Measurements from ENCODE around the gene DCXR. TPM values are rescaled to one million over a fixed set of nuclear protein-coding genes. Genes with fewer than 3 reads are reported as not detected.

The DCXR gene
- total RNA-seq, 1 experiment from 2014 or later = 111 TPM

DNA sequence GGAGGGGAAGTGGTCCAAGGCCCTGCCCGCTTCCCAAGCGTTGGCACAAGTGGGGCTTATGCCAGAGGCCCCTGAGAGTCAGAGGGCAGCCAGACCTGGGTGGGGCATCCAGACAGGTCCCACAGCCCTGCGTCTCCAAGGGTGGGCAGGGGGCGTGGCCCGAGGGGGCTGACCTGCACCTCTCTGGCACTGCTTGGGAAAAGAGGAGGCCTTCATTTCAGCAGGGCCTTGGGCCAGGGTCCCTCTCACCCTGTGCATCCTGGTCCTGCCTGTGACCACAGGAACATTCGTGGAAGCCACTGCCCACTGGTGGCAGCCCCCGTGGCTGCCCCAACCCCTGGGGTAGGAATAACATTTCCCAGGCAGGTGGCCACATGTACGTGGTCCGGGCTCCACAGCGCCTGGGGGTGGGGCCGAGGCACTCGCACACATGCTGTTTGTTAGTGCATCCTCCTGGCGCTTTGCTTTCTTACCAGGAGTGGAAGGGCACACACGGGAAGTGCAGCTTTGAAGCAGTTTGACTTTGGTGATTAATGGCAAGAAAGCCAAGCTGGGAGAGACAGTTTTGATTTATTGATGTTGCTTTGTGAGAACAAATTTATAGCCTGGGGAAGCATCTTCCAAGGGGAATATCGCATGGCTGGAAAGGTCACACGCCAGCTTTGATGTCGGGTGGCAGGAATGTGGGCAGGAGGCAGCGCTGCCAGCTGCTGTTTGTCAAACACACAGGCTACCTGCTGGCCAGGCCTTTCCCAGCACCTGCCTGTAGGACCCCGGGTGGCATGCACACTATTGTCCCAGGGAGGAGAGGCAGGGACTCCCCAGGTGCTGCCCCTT lies 19.1 kb downstream of the DCXR start:
- H3K4me3 Mint-ChIP-seq (ENCODE audit: unreplicated experiment) = no peak overlapping the region
- DNase-seq (ENCODE audit: unreplicated experiment) = no peak
- peaks cover 10% of the 10 kb centered on the region for H3K4me1 Mint-ChIP-seq (ENCODE audit: insufficient read depth, unreplicated experiment)
- TF ChIP-seq, protein P1, sequence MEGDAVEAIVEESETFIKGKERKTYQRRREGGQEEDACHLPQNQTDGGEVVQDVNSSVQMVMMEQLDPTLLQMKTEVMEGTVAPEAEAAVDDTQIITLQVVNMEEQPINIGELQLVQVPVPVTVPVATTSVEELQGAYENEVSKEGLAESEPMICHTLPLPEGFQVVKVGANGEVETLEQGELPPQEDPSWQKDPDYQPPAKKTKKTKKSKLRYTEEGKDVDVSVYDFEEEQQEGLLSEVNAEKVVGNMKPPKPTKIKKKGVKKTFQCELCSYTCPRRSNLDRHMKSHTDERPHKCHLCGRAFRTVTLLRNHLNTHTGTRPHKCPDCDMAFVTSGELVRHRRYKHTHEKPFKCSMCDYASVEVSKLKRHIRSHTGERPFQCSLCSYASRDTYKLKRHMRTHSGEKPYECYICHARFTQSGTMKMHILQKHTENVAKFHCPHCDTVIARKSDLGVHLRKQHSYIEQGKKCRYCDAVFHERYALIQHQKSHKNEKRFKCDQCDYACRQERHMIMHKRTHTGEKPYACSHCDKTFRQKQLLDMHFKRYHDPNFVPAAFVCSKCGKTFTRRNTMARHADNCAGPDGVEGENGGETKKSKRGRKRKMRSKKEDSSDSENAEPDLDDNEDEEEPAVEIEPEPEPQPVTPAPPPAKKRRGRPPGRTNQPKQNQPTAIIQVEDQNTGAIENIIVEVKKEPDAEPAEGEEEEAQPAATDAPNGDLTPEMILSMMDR (IDR thresholded peaks at IDR 0.05; ENCODE audit: unreplicated experiment) = no peak
- no TSS peak for BruUV-seq (replicated peaks)
- H3K27ac Mint-ChIP-seq (ENCODE audit: low read depth, unreplicated experiment) = no peak overlapping the region
- ChIA-PET POLR2A (interaction anchor here (0.5 kb wide), 1 partner anchor 80 kb away, joined by 3 read pairs; no protein-coding TSS in a partner anchor), CTCF (interaction anchor here (0.6 to 0.9 kb wide), 5 partner anchors 29 to 216 kb away, joined by 3 read pairs; no protein-coding TSS in a partner anchor)
- no peaks in the 10 kb centered on the region for H3K9me3 Mint-ChIP-seq (ENCODE audit: unreplicated experiment)
- intact Hi-C loops (cut with micrococcal nuclease) = no loop called here
- no peaks in the 10 kb centered on the region for H3K27me3 Mint-ChIP-seq (ENCODE audit: insufficient read depth, unreplicated experiment)
- H3K36me3 Mint-ChIP-seq (ENCODE audit: insufficient read depth, unreplicated experiment) = peaks cover 5% of the 10 kb centered on the region

DNA sequence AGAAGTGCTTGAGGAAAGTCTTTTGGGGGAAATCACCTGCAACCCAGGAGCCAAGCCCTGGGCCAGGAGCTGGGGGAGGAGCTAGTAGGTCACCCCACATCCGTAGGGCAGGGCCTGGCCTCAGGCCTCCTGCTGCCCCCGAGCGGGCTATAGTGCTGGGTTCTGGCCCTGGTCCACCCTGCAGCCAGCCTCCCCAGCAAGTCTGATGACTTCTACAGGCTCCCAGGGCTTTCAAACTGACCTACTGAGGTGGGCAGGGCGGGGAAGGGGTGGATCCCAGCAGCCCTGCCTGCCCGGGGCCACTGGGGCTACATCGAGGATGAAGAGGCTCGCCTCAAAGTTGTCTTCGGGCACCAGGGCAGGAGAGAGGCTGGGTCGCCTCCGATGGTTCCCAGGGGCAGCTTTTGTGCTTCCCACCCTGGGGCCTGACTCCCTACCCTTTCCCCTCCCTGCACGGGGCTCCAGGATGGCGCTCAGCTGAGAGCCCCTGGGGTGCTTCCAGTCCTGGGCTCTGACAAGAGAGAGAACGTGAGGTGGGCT lies 19.8 kb downstream of the DCXR start:
- Mint-ChIP-seq H3K27me3 (ENCODE audit: insufficient read depth, unreplicated experiment) (no peaks in the 10 kb centered on the region), H3K36me3 (ENCODE audit: insufficient read depth, unreplicated experiment) (peaks cover 5% of the 10 kb centered on the region), H3K9me3 (ENCODE audit: unreplicated experiment) (no peaks in the 10 kb centered on the region), H3K4me1 (ENCODE audit: insufficient read depth, unreplicated experiment) (peaks cover 10% of the 10 kb centered on the region), H3K4me3 (ENCODE audit: unreplicated experiment) (no peak overlapping the region), H3K27ac (ENCODE audit: low read depth, unreplicated experiment) (no peak overlapping the region)
- intact Hi-C loops (cut with micrococcal nuclease) = no loop called here
- no TSS peak for BruUV-seq (replicated peaks)
- POLR2A ChIA-PET = interaction anchor here (0.5 kb wide), 1 partner anchor 79 kb away, joined by 3 read pairs; no protein-coding TSS in a partner anchor
- no peak for DNase-seq (ENCODE audit: unreplicated experiment)
- TF ChIP-seq, protein P1 (IDR thresholded peaks at IDR 0.05; ENCODE audit: unreplicated experiment) = no peak
- CTCF ChIA-PET = interaction anchor here (1.5 kb wide), 1 partner anchor 57 kb away, joined by 4 read pairs; the partner anchor contains the start of gene NOTUM

DNA sequence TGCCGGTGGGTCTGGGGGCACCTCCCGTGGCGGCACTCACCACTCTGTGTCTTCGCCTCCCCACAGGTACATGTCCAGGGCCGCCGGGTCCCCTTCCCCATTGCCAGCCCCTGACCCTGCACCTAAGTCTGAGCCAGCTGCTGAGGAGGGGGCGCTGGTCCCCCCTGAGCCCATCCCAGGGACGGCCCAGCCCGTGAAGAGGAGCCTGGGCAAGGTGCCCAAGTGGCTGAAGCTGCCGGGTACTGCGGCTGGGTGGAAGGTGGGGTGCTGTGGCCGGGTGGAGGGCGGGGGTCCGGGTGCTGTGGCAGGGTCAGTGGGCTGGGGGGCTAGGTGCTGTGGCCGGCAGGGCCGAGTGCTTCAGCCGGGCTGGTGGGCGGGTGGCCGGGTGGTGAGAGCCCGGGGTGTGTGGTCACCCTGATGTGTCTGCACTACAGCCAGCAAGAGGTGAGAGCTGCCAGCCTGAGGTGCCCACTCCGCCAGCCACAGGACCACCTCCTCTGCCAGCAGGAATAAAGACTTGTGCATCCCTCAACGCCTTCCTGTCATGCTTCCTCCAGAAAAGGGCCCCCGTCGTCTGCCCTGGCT lies 20.5 kb downstream of the DCXR start:
- Mint-ChIP-seq H3K27me3 (ENCODE audit: insufficient read depth, unreplicated experiment) (no peaks in the 10 kb centered on the region), H3K36me3 (ENCODE audit: insufficient read depth, unreplicated experiment) (peaks cover 5% of the 10 kb centered on the region), H3K4me3 (ENCODE audit: unreplicated experiment) (no peak overlapping the region), H3K9me3 (ENCODE audit: unreplicated experiment) (no peaks in the 10 kb centered on the region), H3K27ac (ENCODE audit: low read depth, unreplicated experiment) (no peak overlapping the region), H3K4me1 (ENCODE audit: insufficient read depth, unreplicated experiment) (peaks cover 10% of the 10 kb centered on the region)
- CTCF ChIA-PET = interaction anchor here (0.7 to 1.5 kb wide), 2 partner anchors 13 to 56 kb away, joined by 4 read pairs; partner anchors contain the start of gene NOTUM
- POLR2A ChIA-PET = interaction anchor here (1.4 kb wide), 1 partner anchor 25 kb away, joined by 4 read pairs; no protein-coding TSS in a partner anchor
- no peak for DNase-seq (ENCODE audit: unreplicated experiment)
- BruUV-seq (replicated peaks) = no TSS peak
- TF ChIP-seq, protein P1 (IDR thresholded peaks at IDR 0.05; ENCODE audit: unreplicated experiment) = no peak
- intact Hi-C loops (cut with micrococcal nuclease) = no loop called here
